AG10803 (cell line): ENCODE data around the gene ARHGAP26.
A peak's percentile ranks its signal among the peaks of the same experiment; 100 is the strongest.

ENCODE experiments used
- DNase-seq: peaks from one replicate; pipeline ENCODE4 v3.0.0; 2010; ENCODE audit warnings: low read depth
- H3K4me3 ChIP-seq: 2 replicates; pipeline ENCODE4 v1.5.1; 2011; ENCODE audit warnings: mild to moderate bottlenecking, low read length, control low read depth
- TF ChIP-seq, protein P1 (sequence below): conservative IDR thresholded peaks from 2 replicates; pipeline ENCODE4 v1.5.1; 2011; ENCODE audit warnings: mild to moderate bottlenecking, low read length, control low read depth, inconsistent platforms

The ARHGAP26 gene

DNA sequence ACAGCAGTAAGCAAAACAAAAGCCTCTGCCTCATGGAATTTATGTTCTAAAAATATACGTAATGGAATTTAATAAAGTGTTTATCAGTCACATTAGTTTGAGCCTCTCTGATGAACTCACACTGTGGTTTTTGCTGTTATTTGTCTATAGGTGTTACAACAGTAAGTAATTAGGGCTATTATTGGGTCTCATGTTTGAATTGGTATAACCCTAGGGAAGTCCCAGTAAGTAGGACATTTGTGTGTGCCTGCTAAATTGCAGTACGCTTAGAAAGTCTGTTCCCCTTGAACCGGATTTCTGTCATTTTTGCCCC, 435.7 kb downstream of the ARHGAP26 start:
- DNase-seq: no peak
- H3K4me3 ChIP-seq: no peak overlapping the region
- TF ChIP-seq, protein P1, sequence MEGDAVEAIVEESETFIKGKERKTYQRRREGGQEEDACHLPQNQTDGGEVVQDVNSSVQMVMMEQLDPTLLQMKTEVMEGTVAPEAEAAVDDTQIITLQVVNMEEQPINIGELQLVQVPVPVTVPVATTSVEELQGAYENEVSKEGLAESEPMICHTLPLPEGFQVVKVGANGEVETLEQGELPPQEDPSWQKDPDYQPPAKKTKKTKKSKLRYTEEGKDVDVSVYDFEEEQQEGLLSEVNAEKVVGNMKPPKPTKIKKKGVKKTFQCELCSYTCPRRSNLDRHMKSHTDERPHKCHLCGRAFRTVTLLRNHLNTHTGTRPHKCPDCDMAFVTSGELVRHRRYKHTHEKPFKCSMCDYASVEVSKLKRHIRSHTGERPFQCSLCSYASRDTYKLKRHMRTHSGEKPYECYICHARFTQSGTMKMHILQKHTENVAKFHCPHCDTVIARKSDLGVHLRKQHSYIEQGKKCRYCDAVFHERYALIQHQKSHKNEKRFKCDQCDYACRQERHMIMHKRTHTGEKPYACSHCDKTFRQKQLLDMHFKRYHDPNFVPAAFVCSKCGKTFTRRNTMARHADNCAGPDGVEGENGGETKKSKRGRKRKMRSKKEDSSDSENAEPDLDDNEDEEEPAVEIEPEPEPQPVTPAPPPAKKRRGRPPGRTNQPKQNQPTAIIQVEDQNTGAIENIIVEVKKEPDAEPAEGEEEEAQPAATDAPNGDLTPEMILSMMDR: no peak

DNA sequence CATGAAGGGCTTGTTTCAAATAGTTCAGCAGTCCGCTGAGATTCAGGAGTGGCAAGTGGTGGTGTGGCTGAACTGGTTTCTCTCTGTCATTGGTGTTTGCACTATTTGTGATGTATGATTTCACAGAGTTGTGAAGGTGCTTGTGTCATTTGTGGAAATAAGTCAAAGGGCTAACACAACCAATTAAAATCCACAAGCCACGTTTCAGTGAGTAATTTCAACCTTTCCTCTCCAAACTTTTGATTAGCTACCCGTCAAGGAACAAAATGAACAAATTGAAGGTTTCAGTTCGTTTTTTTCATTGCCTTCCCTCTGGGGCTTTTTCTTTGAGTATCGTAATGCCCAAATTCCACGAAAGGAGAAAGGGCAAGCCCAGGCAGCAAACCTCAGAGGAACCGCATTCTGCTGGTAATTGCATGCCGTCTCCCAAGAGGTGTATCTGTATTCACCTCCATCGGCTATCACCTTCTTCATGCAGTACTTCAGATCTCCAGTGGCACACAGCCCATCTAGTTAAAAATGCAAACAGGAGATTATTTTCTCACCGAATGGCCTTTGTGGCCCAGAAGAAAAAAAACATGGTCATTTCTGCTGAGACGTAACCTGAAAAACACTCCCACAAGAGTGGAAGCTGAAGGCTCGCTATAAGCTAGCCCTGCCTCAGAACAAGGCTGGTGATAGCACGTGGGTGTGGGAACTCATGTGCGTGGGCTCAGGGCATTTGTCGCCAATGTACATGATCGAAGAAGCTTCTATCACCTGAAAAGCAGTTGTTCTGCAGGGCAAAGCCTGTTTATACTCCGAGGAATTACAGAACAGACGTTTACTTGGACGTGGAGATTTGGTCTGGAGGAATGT, 436.2 kb downstream of the ARHGAP26 start:
- no peak for DNase-seq
- no peak overlapping the region for H3K4me3 ChIP-seq
- TF ChIP-seq, protein P1: no peak

DNA sequence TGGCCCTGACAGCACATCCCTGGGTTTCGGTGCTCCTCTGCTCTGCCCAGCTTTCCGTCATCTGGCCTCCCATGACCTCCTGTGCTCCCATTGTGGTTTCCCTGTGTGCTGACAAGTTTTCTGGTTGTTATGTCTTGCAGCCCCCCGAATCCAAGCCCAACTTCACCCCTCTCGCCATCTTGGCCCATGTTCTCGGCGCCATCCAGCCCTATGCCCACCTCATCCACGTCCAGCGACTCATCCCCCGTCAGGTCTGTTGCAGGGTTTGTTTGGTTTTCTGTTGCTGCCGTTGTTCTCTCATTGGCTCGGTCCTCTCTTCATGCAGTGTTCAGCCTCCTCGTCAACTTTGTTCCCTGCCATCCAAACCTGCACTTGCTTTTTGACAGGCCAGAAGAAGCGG, 436.9 kb downstream of the ARHGAP26 start:
- DNase-seq: no peak
- no peak overlapping the region for H3K4me3 ChIP-seq
- TF ChIP-seq, protein P1: no peak

DNA sequence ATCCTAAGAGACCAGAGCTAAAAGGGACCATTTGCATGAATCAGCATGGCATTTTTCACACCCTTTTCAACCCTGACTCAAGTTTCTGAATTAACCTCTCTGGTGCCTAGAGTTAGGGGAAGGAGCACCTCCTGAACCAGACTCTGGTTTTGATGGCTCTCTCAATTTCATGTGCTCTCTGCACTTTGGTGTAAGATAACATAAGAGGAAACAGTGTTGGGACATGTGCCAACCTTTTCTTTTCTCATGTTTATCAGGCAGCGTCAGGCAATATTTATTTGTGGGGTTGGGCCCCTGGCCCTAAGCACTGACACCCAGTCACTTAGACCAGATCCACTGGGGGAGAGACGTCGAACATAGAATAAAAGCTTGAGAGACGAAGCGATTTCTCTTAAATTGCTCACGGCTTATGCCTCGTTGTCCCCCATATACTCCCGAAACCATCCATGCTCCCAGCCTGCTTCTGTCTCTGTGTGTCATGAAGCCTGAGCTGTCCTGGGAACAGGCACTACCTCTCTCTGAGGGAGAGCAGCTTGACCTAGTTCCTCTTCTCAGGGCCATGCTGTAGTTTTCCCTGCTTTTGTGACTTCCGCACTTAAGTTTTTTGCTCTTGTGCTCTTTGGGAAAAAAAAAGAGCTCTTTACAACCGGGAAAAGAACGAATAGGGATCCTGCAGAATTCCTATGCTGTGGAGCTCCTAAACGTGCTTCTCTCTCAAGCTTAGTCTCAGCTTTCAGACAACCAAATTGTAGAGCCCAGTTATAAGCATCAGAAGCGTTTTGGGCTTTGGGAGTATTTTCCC, 437.6 kb downstream of the ARHGAP26 start:
- DNase-seq: no peak
- TF ChIP-seq, protein P1: no peak
- no peak overlapping the region for H3K4me3 ChIP-seq

DNA sequence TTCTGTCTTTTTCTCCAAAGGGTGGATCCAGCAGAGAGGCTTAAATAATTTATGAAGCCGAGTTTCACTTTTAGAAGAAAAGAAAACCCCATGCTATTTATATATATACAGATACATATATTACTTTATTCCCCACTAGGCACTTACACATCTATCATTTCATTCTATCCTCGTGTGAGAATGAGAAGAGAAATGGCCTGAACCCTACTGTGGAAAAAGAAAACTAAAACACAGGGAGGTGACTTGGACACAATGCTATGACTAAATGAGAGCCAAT, 438.1 kb downstream of the ARHGAP26 start:
- TF ChIP-seq, protein P1: no peak
- DNase-seq: no peak
- H3K4me3 ChIP-seq: no peak overlapping the region

DNA sequence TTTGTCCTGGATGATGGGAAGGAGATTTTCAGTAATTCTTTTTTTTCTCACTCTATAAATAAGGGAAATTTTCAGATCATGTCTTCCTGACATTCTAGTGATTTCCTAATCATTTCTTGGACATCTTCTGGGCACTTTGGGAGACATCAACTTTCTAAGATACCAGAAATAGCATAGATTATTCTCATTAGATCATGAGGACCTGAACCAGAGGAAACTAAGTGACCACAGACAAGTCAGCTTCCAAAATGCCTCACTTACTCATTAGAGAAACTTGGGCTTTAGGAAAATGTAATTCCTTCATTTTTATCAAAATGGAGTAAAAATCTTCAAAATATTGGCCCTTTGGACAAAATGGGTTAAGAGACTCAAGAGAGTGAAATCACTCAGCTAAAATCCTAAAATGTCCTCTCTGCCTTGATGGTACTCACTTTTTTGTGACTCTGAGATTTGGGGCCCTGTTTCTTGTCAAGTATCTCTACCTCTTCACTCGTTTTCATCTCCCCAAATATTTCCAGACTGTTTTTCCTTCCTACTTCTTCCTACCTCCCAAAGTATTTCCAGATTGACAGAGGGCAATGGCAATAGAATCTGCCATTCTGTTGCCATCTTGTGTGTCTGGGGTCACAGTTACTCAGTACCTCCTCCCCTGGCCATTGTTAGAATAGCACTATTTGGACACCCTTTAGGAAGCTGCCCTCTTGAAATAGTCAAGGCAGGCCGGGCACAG, 438.8 kb downstream of the ARHGAP26 start:
- peak; percentile 67 for DNase-seq
- H3K4me3 ChIP-seq: no peak overlapping the region
- TF ChIP-seq, protein P1: peak; percentile 27
